NCI-H1105 (cell line): ENCODE results near the gene CCDC110.
A peak's percentile ranks its signal among the peaks of the same experiment; 100 is the strongest.

Experiments used
- DNase-seq: peaks from one replicate; lab custom pipeline; 2025; lab: John Stamatoyannopoulos, UW

Gene CCDC110

GRCh38 chr4:185421366-185422124 is 50.0 kb downstream of the CCDC110 start:
- DNase-seq = no peak

- no peak for DNase-seq
Observed at GRCh38 chr4:185416955-185417354, 54.6 kb downstream of the CCDC110 start.

- DNase-seq = no peak
Observed at GRCh38 chr4:185412412-185412811, 59.1 kb downstream of the CCDC110 start.

GRCh38 chr4:185411849-185412248 is 59.7 kb downstream of the CCDC110 start:
- DNase-seq = no peak

- no peak for DNase-seq
Observed at GRCh38 chr4:185408432-185408831, 63.1 kb downstream of the CCDC110 start.

GRCh38 chr4:185405296-185405999 is 66.1 kb downstream of the CCDC110 start:
- no peak for DNase-seq

GRCh38 chr4:185404031-185404430 is 67.5 kb downstream of the CCDC110 start:
- DNase-seq = peak; percentile 11

- DNase-seq = no peak
Observed at GRCh38 chr4:185399466-185399865, 72.1 kb downstream of the CCDC110 start.

- no peak for DNase-seq
Observed at GRCh38 chr4:185398618-185399017, 72.9 kb downstream of the CCDC110 start.

- peak; percentile 2 for DNase-seq
Observed at GRCh38 chr4:185396724-185397385, 74.7 kb downstream of the CCDC110 start, which contains the start of gene ANKRD37. TSS of gene ANKRD37 (plus strand) at chr4:185396841. CDS start at chr4:185396924, 83 bp downstream.

- peak; percentile 76 for DNase-seq
Observed at GRCh38 chr4:185395956-185396723, 75.4 kb downstream of the CCDC110 start.

- DNase-seq = peak; percentile 47
Observed at GRCh38 chr4:185395238-185395955, 76.1 kb downstream of the CCDC110 start, which contains the start of gene LRP2BP. TSS of gene LRP2BP (minus strand) at chr4:185395924. CDS start at chr4:185378186, 17,738 bp downstream.
